MG63 (cell line): ENCODE results near the gene DPPA3. TPM values are rescaled to one million over a fixed set of nuclear protein-coding genes. Genes with fewer than 3 reads are reported as not detected.
"Not testable (repeated sequence)": the region's sequence is repeated elsewhere in the genome, so short reads cannot be mapped to it uniquely, and the experiment has no call there.

Experiments
- DNase-seq: peaks from one replicate; pipeline ENCODE4 v3.0.0-alpha.2; 2020
- H3K27me3 ChIP-seq: fragments of 250-450 bp; sonication (Bioruptor Pico); 2 replicates; pipeline ENCODE4 v1.5.1; 2020; ENCODE audit warnings: mild to moderate bottlenecking, moderate library complexity
- H3K36me3 ChIP-seq: fragments of 250-450 bp; sonication (Bioruptor Pico); 2 replicates; pipeline ENCODE4 v1.5.1; 2020; ENCODE audit warnings: mild to moderate bottlenecking, moderate library complexity
- H3K4me3 ChIP-seq: fragments of 250-450 bp; sonication (Bioruptor Pico); 2 replicates; pipeline ENCODE4 v1.5.1; 2020; ENCODE audit warnings: mild to moderate bottlenecking, moderate library complexity
- H3K9me3 ChIP-seq: fragments of 250-450 bp; sonication (Bioruptor Pico); 2 replicates; pipeline ENCODE4 v1.5.1; 2020; ENCODE audit warnings: mild to moderate bottlenecking, moderate library complexity
- total RNA-seq: library from RNA; depleted of rRNA; stranded (reverse); fragments of >200 nt; shearing (Covaris generic); gene quantifications from 2 replicates; pipeline ENCODE4 v1.2.3, GENCODE V29; 2014; ENCODE audit warnings: low replicate concordance; rRNA removed

The DPPA3 gene
- not detected in 2 replicates for total RNA-seq

GRCh38 chr12:7711133-7711532 is at the start of gene DPPA3:
Gene DPPA3, plus strand, starts transcription at chr12:7711433. Its CDS starts 138 bp downstream, at chr12:7711571.
- no peak within 1 kb of the TSS for H3K4me3 ChIP-seq
- DNase-seq = no peak
- no peaks in the 10 kb centered on the region for H3K9me3 ChIP-seq
- no peaks in the 10 kb centered on the region for H3K27me3 ChIP-seq
- H3K36me3 ChIP-seq = no peaks in the 10 kb centered on the region

GRCh38 chr12:7661741-7662140 is 49.5 kb upstream of the DPPA3 start:
- DNase-seq = no peak
- Histone ChIP-seq H3K4me3 (no peak overlapping the region), H3K9me3 (no peaks in the 10 kb centered on the region), H3K27me3 (no peaks in the 10 kb centered on the region), H3K36me3 (no peaks in the 10 kb centered on the region)

GRCh38 chr12:7666595-7666994 is 44.6 kb upstream of the DPPA3 start:
- Histone ChIP-seq H3K9me3 (no peaks in the 10 kb centered on the region), H3K36me3 (no peaks in the 10 kb centered on the region), H3K4me3 (no peak overlapping the region), H3K27me3 (no peaks in the 10 kb centered on the region)
- DNase-seq = no peak

- H3K9me3 ChIP-seq = no peaks in the 10 kb centered on the region
- no peak for DNase-seq
- no peak overlapping the region for H3K4me3 ChIP-seq
- no peaks in the 10 kb centered on the region for H3K36me3 ChIP-seq
- no peaks in the 10 kb centered on the region for H3K27me3 ChIP-seq
Measured at GRCh38 chr12:7667125-7667524, 44.1 kb upstream of the DPPA3 start.

- no peaks in the 10 kb centered on the region for H3K9me3 ChIP-seq
Measured at GRCh38 chr12:7668171-7668570, 43.1 kb upstream of the DPPA3 start.

GRCh38 chr12:7675455-7675854 is 35.8 kb upstream of the DPPA3 start:
- not testable (repeated sequence) for H3K9me3 ChIP-seq, H3K27me3 ChIP-seq, H3K4me3 ChIP-seq, DNase-seq, H3K36me3 ChIP-seq

More at GRCh38 chr12:7668171-7668570, 43.1 kb upstream of the DPPA3 start:
- no peaks in the 10 kb centered on the region for H3K36me3 ChIP-seq
- no peak for DNase-seq
- H3K4me3 ChIP-seq = no peak overlapping the region
- no peaks in the 10 kb centered on the region for H3K27me3 ChIP-seq

- not testable (repeated sequence) for DNase-seq, H3K4me3 ChIP-seq, H3K27me3 ChIP-seq, H3K36me3 ChIP-seq, H3K9me3 ChIP-seq
Measured at GRCh38 chr12:7677432-7677888, 33.8 kb upstream of the DPPA3 start.

GRCh38 chr12:7678744-7679143 is 32.5 kb upstream of the DPPA3 start:
- Histone ChIP-seq H3K9me3 (no peaks in the 10 kb centered on the region), H3K4me3 (no peak overlapping the region), H3K36me3 (no peaks in the 10 kb centered on the region), H3K27me3 (no peaks in the 10 kb centered on the region)
- DNase-seq = no peak

- H3K9me3 ChIP-seq = no peaks in the 10 kb centered on the region
Measured at GRCh38 chr12:7679251-7680045, 31.8 kb upstream of the DPPA3 start.

GRCh38 chr12:7681535-7681934 is 29.7 kb upstream of the DPPA3 start:
- Histone ChIP-seq H3K9me3 (no peaks in the 10 kb centered on the region), H3K27me3 (no peaks in the 10 kb centered on the region), H3K36me3 (no peaks in the 10 kb centered on the region), H3K4me3 (no peak overlapping the region)
- no peak for DNase-seq

More at GRCh38 chr12:7679251-7680045, 31.8 kb upstream of the DPPA3 start:
- DNase-seq = no peak
- H3K27me3 ChIP-seq = no peaks in the 10 kb centered on the region
- H3K4me3 ChIP-seq = no peak overlapping the region
- no peaks in the 10 kb centered on the region for H3K36me3 ChIP-seq

GRCh38 chr12:7693793-7694192 is 17.4 kb upstream of the DPPA3 start:
- Histone ChIP-seq H3K27me3 (no peaks in the 10 kb centered on the region), H3K4me3 (no peak overlapping the region), H3K9me3 (no peaks in the 10 kb centered on the region), H3K36me3 (no peaks in the 10 kb centered on the region)
- DNase-seq = no peak

- Histone ChIP-seq H3K4me3 (no peak overlapping the region), H3K27me3 (no peaks in the 10 kb centered on the region), H3K36me3 (no peaks in the 10 kb centered on the region), H3K9me3 (no peaks in the 10 kb centered on the region)
- no peak for DNase-seq
Measured at GRCh38 chr12:7694556-7695236, 16.5 kb upstream of the DPPA3 start.

- no peak for DNase-seq
- no peak overlapping the region for H3K4me3 ChIP-seq
- no peaks in the 10 kb centered on the region for H3K9me3 ChIP-seq
- H3K27me3 ChIP-seq = no peaks in the 10 kb centered on the region
- H3K36me3 ChIP-seq = no peaks in the 10 kb centered on the region
Measured at GRCh38 chr12:7695237-7695560, 16.0 kb upstream of the DPPA3 start.

GRCh38 chr12:7695566-7696197 is 15.6 kb upstream of the DPPA3 start, which contains the start of gene GDF3:
Gene GDF3, minus strand, starts transcription at chr12:7695775. Its CDS starts 47 bp downstream, at chr12:7695728.
- no peaks in the 10 kb centered on the region for H3K27me3 ChIP-seq
- no peak within 1 kb of the TSS for H3K4me3 ChIP-seq
- H3K9me3 ChIP-seq = no peaks in the 10 kb centered on the region
- no peaks in the 10 kb centered on the region for H3K36me3 ChIP-seq
- DNase-seq = no peak

- no peak overlapping the region for H3K4me3 ChIP-seq
- H3K36me3 ChIP-seq = no peaks in the 10 kb centered on the region
- no peaks in the 10 kb centered on the region for H3K27me3 ChIP-seq
- no peak for DNase-seq
- H3K9me3 ChIP-seq = no peaks in the 10 kb centered on the region
Measured at GRCh38 chr12:7705846-7706245, 5.4 kb upstream of the DPPA3 start.

GRCh38 chr12:7709969-7710675 is 1.1 kb upstream of the DPPA3 start:
- Histone ChIP-seq H3K36me3 (no peaks in the 10 kb centered on the region), H3K27me3 (no peaks in the 10 kb centered on the region), H3K4me3 (no peak overlapping the region), H3K9me3 (no peaks in the 10 kb centered on the region)
- DNase-seq = no peak
